IMR-90 (cell line): ENCODE data around the gene ACKR2.

ENCODE experiments used
- BHLHE40 ChIP-seq: fragments of 150-350 bp; IDR thresholded peaks from 2 replicates; pipeline ENCODE4 v1.6.1; 2016; ENCODE audit warnings: mild to moderate bottlenecking, low read depth, low read length
- MXI1 ChIP-seq: IDR thresholded peaks from 2 replicates; pipeline ENCODE4 v1.6.1; 2012; ENCODE audit warnings: low read depth, mild to moderate bottlenecking, low read length, moderate library complexity, borderline replicate concordance
- POLR2A ChIP-seq: IDR thresholded peaks from 2 replicates; pipeline ENCODE4 v1.6.1; 2012; ENCODE audit warnings: mild to moderate bottlenecking, low read depth, low read length
- SMC3 ChIP-seq: fragments of 150-350 bp; IDR thresholded peaks from 2 replicates; pipeline ENCODE4 v1.6.1; 2016; ENCODE audit warnings: low read depth, mild to moderate bottlenecking, antibody characterized with exemption, low read length, moderate library complexity
- TF ChIP-seq, protein P1 (sequence below): conservative IDR thresholded peaks from 2 replicates; pipeline ENCODE4 v1.5.1; 2012; ENCODE audit warnings: mild to moderate bottlenecking, low read depth, low read length, improper control_type of control experiment

DNA sequence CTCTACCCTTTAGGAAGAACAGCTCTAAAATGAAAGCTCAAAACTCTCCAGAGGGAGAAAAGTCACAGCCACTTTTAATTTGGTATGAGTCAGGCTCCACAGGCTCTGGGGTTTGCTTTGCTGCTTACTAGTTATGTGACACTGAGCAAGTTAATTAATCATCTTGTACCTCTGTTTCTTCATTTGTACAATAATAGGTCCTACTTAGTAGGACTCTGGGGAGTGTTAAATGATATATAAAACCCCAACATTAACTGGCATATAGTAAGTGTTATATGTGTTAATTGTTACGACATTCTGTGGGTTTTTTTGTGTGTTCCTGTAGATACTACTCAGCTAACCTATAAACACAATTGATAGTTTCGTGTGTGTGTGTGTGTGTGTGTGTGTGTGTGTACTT, 6.6 kb downstream of the ACKR2 start:
- no peak for TF ChIP-seq SMC3
- no peak for TF ChIP-seq POLR2A
- TF ChIP-seq MXI1, result no peak
- TF ChIP-seq, protein P1, sequence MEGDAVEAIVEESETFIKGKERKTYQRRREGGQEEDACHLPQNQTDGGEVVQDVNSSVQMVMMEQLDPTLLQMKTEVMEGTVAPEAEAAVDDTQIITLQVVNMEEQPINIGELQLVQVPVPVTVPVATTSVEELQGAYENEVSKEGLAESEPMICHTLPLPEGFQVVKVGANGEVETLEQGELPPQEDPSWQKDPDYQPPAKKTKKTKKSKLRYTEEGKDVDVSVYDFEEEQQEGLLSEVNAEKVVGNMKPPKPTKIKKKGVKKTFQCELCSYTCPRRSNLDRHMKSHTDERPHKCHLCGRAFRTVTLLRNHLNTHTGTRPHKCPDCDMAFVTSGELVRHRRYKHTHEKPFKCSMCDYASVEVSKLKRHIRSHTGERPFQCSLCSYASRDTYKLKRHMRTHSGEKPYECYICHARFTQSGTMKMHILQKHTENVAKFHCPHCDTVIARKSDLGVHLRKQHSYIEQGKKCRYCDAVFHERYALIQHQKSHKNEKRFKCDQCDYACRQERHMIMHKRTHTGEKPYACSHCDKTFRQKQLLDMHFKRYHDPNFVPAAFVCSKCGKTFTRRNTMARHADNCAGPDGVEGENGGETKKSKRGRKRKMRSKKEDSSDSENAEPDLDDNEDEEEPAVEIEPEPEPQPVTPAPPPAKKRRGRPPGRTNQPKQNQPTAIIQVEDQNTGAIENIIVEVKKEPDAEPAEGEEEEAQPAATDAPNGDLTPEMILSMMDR, result no peak
- no peak for TF ChIP-seq BHLHE40
